SIG-M5 (cell line): Measurements from ENCODE around the gene SMAD5.

Source experiments
- DNase-seq: peaks from one replicate; lab custom pipeline; 2025; lab: John Stamatoyannopoulos, UW

SMAD5 gene

DNA sequence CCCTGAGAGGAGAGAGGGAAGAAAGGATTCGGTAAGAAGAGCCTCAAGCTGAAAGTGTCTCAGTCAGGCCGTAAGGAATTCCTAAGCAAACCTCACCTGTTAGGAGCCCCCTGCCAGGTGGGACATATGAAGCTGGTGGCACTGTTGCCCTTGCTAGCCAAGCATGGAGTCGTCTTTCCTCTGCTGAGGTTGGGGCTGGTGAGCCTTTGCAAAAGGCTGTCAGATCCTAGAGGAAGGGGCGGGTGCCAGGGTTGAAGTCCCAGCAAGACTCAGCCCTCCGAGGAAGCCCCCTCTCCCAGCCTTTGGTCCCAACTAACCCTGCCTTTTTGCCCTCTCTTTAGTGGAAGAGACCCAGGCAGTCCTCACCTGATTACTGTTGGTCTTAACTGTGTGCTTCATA lies 65.8 kb downstream of the SMAD5 start:
- no peak for DNase-seq

DNA sequence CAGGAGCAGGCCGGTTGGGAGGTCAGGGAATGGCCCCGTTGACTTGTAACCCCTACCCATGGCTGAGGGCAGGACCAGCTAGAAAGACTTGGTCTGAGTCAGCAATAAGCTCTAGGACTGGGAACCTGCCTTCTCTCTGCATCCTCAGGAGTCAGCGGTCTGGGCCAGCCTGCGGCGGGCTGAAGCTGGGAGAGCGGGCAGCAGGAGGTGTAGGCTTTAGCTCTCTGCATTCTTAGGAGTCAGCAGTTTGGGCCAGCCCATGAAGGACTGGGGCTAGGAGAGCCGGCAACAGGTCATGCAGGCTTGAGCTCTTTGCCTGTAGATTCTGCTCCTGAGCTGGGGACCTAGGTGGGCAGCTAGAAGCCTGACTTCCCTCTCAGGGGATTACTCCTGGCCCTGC lies 66.8 kb downstream of the SMAD5 start:
- no peak for DNase-seq

DNA sequence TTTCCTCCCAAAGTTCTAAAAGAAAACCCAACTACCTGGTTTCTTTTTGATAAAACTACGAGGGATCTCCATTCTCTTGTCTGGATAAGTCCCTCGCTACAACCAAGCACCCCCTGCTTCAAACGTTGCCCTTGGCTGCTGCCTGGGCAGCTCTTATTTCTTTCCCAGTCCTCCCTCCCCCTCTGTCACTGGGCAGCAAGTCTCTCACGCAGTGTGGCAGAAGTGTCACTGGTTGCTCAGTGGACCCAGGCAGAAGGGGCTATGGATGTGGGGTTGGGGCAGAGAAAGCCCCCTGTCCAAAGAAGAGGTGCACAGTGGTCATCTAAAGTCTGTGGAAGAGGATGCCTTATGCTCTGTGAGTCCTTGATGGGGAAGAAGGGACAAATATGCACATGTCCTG lies 67.5 kb downstream of the SMAD5 start:
- no peak for DNase-seq

DNA sequence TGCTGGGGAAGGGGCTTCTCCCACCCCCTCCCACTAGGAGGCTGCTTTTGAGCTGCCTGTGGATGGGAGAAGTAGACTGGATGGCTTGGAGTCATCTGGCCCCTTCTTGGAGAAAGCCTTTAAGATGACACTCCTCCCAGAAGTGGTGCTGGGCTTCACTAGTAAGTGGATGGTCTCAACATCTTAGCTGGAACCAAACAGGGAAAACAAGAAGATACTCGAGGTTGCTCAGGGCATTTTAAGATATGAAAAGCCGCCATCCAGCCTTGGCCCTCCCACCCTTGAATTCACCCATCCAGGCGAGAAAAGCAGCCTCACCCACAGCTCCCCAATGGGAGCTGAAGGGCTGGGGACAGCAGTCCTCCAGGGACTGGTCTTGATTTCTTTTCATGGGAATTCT lies 68.1 kb downstream of the SMAD5 start:
- no peak for DNase-seq

DNA sequence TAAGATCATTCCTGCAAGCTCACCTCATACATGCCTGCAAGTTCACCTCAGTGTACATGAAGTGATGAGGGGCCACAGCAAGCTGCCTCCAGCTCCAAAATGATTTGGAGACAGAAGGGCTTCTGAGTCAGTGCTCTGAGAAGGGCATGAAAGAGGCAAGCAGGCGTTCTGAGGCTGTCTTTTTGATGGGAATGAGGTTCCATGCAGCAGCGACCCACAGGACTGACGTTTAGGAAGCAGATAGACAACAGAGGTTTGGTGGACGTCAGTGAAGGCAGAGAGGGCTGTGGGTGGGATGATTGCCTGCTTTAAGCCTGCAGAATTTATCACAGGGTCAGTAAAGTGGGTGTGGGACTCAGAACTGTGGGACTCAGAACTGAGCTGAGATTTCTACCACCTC lies 69.2 kb downstream of the SMAD5 start:
- no peak for DNase-seq

DNA sequence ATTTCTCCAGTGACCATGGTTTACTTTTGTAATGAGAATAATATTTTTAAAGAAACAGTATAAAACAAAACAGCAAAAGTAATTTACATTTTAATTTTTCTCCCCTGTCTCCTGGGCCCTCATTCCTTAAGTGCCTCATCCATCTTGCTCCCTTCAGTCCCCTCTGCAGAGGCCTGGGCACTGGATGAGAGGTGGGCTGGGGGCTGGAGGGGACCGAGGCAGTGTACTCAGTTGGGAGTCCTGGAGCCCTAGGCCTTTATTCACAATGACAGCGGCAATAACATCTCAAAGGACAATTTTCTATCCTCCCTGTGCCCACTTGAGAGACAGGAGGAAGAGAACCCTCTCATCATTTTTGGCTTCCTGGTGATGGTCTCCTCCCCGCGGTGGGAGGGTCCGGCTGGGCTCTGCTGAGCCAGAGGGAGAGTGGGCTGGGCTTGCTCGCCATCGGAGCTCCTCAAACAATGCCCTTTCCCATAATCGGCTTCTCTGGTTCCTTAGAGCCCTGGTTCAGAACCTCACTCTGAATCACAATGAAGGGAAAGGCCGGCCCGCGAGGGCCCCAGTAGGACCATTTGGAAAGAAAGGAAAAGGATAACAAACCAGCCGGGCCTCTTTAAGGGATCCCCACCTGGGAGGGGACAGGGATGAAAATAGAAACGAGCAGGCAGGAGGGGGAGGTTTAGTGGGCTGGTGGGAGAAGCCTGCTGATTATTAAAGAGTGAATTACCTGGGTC lies 70.0 kb downstream of the SMAD5 start:
- no peak for DNase-seq

DNA sequence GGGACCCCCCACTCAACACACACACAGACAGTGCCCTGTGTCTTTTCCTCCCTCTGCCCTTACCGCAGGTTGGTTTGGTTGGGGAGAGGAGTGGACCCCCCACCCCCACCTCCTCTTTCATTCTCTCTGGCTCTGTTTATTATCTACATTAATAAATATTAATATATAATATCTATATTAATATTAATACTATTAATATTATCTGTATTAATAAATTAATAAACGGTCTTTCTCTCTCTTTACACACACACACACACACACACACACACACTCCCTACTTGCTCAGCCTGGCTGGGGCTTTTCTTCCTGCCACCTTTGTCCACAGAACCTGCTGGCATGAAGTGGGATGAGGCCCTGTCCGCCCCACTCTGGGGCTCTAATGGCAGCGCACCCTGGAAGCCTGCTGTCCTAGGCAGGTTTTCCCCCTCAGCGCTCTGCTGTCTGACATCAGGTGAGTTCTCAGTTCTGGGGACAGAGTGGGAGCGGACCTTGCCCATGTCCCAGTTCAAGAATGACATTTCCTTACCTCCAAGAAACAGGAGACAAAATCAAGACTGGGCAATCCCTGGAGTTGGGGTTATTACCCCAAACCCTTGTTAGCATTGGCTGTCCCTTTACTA lies 70.8 kb downstream of the SMAD5 start:
- DNase-seq, result no peak

DNA sequence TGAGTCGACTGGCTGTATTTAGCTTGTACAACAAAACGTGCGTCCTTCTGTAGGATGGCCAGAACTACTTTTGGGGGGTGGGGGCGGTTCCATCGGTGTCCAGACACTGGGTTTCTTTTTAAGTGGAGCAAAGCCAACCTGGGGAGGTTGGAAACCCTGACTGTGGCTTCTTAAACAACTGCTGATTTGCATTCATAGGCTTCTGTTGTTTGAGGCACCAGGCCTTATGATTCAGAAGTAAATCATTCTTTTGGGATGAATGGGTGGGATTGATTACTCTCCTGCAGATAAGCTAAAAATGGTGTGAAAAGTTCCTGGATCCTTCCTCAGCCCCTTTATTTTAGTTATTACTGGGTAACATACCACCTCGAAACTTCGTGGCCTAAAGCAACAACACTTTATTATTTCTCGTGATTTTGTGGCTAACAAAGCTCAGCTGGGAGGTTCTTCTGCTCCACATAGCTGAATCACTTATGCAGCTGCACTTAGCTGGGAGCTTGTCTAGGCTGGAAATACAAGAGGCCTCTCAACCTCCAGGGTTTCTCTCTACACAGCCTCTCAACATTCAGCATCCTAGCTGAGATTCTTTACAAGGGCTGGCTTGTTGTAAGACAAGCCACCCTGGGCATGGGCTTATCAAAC lies 72.5 kb downstream of the SMAD5 start:
- DNase-seq, result no peak

DNA sequence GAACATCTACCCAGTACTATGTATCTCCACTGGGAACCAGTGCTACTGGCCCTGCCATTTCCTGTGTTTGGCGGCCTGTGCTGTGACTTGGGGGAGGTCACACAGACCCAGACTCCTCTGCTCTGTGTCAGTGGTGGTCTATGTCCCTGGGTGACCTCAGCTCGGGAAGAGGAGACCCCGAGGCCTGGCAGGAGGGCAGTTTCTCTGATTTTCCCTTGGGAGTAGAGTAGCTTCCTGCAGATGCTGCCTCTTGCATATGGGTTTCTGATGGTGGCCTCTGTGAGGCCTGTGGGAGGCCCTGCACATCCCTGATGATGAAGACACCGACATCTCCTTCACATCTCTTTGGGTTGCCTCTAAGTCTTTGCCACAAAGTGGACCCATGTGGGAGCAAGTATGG lies 73.3 kb downstream of the SMAD5 start:
- DNase-seq, result no peak

DNA sequence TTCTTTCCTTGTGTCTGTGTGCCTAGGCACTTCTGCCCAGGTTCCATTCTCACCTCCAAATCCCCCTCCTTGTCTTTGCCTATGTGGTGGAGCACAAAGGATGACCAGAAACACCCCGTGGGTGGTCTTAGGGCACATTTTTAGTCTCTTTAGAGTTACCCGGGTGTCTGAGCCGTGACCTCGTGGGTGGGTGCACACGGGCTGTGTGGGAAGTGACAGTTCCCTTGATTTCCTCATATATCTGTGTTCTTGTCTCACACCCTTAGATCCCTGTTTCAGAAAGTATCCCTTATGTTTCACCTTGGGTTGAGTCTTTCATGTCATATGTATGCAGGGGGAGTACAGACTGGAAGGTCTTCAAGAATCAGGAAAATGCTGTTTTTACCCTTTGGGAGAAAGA lies 73.7 kb downstream of the SMAD5 start:
- DNase-seq, result no peak

DNA sequence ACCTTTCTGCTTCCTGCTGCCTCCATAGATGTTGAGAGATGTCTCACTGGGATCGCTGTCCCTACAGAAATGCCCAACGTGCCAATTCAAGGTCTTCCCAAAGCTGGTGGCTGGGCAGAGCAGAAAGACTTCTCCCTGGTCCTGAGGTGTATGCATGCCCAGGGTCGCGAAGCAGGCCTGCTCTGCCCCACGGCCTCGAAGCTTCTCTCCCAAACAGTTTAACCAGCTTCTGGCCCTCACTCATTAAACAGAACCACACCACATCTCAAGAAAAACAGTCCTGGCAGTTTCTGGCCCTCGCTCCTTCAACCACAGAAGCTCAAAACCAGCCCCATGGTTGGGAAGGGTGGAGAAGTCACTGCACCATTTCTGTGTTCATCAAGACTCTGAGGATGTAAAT lies 75.0 kb downstream of the SMAD5 start:
- DNase-seq, result no peak

DNA sequence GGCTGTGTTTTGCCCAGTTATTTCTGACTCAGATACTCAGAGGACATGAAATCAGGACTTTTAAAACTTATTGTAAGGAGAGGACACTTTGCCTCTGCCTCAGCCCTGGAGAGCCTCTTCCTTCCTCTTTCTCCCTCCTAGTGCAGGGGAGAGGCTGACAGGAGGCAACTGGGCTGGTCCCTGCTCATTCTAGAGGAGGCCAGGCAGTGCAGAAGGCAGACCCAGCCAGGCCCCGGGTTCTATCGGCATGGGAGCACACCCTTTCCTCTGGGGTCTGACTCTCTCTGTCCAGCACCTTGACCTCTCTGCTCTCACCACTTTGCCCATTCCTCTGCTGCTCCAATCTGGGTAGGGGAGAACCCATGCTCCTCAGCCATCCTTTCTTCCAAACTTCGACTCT lies 76.3 kb downstream of the SMAD5 start:
- DNase-seq, result no peak

DNA sequence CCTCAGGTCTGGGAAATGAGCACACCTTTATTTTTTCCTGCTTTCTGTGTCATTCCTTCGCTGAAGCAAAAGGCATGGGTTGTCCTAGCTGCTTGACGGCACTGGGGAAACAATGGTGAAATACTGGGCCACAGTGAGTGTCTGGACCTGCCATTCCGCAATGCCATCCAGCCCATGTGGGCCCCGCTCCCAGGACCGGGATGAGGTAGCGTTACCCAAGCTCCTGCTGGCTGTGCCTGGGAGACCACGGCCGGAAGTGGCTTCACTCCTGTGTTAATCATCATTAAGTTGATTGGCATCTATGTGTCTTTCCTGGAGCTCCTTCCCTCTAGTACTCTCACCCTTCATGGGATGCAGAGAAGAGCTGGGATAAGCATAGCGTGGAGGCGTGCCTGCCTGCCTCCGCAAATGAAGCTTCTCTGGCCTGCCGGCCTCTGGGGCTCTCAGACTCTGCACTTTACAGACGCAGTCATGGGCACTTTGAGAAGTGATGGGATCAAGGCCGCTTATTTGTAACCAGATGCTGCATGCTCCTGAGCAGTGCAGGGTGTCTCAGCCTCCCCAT lies 76.8 kb downstream of the SMAD5 start:
- no peak for DNase-seq

DNA sequence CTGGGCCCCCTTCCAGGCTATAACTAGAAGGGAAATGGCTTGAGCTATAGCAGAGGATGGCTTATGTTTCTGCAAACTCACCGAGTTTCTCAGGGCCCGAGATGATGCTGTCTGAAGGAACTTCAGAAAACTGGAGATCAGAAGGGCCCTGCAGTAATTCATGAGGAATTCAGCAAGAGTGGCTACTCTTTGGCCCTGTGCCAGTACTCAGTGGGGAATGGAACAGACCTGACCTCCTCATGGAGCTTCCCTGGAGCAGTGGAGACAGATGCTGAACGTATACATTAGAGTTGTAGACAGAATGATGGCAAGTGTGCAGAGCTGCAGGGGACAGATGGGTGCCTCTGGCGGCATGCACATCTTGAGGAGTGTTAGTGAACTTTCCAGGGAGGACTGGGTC lies 77.6 kb downstream of the SMAD5 start:
- no peak for DNase-seq

DNA sequence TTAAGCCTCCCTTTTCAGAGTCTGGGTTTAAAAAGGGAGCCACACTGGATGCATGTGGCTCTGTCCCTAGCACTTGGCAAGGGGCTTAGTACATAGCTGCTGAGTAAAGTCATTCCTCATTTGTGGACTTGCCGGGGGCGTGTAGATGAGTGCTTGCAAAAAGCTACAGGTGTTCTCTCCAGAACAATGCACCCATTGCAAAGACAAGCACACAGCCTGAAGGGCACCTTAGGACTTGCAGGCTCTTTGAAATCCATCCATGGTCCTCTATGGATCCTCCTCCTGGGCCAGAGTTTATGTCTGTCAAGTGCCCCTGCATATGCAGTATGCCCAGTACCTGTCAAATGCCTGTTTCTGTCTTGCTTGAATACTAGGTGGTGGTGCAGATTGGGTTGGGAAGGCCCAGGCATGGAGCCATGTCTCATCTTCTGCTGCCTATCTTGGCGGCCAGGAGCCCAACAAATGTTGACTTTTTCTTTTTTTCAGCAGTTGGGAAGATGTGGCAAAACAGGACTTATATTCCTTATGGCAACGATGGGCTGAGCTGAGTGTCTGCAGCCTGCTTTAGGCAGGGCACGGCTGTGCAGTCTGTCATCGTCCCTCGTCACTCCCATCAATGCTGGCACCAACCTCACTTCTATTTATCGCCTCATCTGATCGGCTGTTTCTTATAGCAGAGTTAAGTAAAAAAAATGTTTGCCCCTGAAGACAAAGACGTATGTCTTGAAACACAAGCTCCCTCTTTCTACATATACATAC lies 78.8 kb downstream of the SMAD5 start:
- no peak for DNase-seq

DNA sequence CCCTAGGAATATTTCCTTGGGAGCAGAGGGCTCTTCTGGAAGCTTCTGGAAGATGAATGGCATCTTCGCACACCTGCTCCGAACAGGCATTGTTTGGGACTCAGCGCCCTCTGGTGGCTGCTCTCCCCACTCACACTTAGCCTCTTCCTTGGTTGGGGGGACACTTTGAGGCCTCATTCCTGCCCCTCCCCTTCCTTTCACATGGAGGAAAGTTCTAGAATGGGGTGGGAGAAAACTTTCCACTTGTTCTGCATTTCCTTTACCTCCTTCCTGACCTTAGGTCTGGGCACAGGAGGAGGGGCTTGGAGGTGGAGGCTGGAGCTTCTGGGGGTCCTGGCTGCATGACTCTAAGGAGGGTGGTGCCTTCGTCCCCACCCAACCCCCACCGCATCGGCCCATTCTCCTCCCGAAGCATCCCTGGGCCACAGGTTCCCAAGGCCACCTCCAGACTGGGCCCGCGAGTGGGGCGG lies 79.6 kb downstream of the SMAD5 start:
- DNase-seq, result no peak

DNA sequence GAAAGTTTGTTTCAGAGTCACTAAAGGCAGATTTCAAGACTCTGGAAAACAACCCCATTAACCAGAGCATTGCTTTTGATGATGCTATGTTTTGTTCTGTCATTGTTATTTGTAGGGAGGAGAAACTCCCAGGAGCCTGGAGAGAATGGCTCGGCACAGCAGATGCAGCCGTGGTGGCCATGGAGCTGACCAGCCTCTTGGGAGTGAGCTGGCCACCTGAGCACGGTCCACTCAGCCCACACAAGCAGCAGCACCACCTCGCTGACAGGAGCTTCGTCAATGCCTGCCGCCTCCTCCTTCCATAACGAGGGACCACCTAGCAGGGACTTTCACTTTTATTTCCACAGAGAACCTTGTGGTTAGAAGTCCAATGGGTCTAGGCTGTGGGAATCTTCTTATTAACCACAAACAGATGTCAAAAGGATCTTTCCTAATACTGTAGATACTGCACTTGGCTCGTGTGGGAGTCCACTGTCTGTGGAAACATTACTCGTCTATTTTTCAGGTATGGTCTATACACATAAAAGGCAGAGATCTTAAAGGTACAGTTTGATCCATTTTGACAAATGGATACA lies 81.4 kb downstream of the SMAD5 start:
- no peak for DNase-seq

DNA sequence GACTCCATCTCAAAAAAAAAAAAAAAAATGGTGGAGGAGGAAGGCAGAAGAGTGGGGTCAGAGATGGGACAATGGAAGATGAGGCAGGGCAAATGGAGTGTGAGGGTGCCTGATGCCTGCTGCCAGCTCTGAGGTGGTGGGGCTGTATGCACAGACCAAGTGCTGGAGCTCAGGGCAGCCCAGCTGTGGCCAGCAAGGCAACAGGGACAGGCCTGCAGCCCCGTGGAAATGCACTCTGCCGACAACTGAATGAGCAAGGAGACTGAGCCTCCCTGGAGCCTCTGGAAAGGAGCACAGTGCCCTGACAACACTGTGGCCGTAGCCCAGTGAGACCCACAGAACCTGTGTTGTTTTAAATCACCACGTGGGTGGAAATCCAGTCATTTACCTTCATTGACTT lies 83.2 kb downstream of the SMAD5 start:
- no peak for DNase-seq

DNA sequence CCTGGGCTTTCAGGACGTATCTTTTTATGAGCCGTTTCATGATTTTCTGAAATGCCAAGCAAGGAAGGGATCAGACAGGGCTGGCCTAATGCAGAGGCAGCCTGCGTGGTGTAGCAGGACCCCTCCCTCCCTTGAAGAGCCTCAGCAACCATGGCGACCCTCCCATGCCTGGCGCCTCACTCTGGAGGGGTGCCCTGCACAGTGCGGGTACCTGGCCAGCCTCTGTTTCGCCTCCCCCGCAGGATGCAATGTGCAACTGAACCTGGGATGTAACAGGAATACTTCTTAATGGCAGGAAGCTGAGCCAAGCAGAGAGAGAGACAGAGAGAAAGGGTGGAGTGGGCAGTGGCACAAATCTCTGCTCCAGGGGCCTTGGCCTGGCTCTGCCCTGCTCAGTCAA lies 83.6 kb downstream of the SMAD5 start:
- DNase-seq, result no peak

DNA sequence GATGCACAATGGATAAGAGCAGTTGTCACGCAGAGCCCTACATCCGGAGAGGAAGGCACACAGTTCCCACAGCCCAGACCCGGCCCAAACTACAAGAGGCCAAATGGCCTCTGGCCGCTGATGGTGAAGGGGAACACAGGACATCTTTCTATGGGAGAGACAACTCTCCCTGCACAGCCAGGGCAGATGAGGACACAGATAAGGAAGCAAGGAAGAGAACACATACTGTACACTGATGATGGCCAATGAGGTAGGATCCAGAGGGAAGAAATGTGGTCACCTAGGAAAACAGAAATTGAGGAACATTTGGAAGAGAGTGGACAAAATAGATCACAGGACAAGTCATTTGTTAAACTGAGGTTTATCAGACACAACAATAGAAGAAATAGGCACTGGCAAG lies 88.7 kb downstream of the SMAD5 start:
- DNase-seq, result no peak

DNA sequence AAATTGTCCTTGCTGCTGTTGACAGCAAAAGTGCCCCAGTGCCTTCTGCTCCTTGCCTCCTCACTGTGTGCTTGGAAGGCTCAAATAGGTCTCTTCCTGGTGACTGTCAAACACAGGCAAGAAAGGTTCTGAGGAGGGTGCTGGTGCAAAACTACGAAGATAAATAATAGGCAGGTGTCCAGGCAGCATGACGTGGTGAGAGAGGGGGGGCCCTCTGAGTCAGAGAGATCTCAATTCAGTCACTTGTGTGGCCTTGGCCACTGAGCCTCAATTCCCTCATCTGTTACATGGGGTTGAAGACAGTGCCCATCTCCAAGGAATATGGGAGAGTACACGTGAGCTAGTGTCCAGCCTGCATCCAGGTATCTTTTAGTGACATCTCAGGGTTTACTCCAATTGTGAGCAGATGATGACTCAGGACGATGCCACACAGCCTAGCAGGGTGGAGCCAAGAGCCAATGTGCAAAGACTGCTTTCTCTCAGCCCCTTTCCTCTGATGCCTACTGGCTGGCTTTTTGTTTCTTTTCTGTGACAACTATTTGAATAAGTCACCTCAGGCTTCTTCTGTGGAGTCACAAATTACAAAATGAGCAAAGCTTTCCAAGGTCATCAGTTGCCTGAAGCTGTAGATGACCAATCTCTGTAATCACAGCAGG lies 90.1 kb downstream of the SMAD5 start:
- DNase-seq, result no peak

DNA sequence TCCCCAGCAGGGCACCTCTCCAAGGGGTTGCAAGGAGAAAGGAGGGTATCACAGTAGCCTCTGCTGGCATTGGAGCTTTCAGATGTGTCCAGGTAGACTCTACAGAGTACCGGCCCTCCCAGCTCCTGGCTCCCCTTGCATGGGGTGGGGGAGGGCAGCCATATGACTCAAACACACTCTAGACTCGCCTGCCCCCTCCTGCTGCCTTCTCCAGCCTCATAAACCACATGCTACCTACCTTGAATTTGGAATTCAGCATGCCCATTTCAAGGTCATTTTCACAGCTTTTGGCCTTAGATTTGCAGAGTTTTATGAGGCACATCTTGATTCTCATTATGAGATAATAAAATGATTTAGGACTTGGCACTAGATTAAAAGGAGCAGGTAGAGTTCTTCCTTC lies 93.2 kb downstream of the SMAD5 start:
- DNase-seq, result no peak
